ENCODE data around the gene FLYWCH2. TPM values are rescaled to one million over a fixed set of nuclear protein-coding genes. Genes with fewer than 3 reads are reported as not detected.
A peak's percentile ranks its signal among the peaks of the same experiment; 100 is the strongest.

FLYWCH2 gene
- total and polyA plus RNA-seq, 7 donors, result 27.5 to 64.2 (median 43.2) TPM

DNA sequence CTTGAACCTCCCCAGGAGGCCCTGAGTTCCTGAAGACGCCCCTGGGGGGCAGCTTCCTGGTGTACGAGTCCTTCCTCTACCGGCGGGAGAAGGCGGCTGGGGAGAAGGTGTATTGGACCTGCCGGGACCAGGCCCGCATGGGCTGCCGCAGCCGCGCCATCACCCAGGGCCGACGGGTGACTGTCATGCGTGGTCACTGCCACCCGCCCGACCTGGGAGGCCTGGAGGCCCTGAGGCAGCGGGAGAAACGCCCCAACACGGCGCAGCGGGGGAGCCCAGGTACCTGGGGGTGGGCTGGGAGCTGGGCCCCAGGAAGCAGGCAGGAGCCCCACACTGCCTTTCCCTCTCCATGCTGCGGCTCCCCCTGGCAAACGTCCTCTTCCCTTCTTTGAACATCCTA, 50.7 kb downstream of the FLYWCH2 start:
- TF ChIP-seq, protein P1, sequence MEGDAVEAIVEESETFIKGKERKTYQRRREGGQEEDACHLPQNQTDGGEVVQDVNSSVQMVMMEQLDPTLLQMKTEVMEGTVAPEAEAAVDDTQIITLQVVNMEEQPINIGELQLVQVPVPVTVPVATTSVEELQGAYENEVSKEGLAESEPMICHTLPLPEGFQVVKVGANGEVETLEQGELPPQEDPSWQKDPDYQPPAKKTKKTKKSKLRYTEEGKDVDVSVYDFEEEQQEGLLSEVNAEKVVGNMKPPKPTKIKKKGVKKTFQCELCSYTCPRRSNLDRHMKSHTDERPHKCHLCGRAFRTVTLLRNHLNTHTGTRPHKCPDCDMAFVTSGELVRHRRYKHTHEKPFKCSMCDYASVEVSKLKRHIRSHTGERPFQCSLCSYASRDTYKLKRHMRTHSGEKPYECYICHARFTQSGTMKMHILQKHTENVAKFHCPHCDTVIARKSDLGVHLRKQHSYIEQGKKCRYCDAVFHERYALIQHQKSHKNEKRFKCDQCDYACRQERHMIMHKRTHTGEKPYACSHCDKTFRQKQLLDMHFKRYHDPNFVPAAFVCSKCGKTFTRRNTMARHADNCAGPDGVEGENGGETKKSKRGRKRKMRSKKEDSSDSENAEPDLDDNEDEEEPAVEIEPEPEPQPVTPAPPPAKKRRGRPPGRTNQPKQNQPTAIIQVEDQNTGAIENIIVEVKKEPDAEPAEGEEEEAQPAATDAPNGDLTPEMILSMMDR (IDR thresholded peaks at IDR 0.05), result no peak
- TF ChIP-seq POLR2A (IDR thresholded peaks at IDR 0.05) (no peak), POLR2AphosphoS5 (IDR thresholded peaks at IDR 0.05) (no peak), EP300 (IDR thresholded peaks at IDR 0.05) (no peak)
- no peaks in the 10 kb centered on the region for H3K27me3 ChIP-seq
- H3K4me3 ChIP-seq, result no peak overlapping the region
- WGBS, 2 donors, result 90 to 92% methylated on average over 22 of the region's 22 CpGs
- DNase-seq, result no peak
- intact Hi-C loops (cut with DNase I), result no loop called here
- no peaks in the 10 kb centered on the region for H3K4me1 ChIP-seq
- no peaks in the 10 kb centered on the region for H3K9me3 ChIP-seq
- no peak overlapping the region for H3K27ac ChIP-seq
- peaks cover 29 to 84% (median 59%) of the 10 kb centered on the region in 4 donors for H3K36me3 ChIP-seq

DNA sequence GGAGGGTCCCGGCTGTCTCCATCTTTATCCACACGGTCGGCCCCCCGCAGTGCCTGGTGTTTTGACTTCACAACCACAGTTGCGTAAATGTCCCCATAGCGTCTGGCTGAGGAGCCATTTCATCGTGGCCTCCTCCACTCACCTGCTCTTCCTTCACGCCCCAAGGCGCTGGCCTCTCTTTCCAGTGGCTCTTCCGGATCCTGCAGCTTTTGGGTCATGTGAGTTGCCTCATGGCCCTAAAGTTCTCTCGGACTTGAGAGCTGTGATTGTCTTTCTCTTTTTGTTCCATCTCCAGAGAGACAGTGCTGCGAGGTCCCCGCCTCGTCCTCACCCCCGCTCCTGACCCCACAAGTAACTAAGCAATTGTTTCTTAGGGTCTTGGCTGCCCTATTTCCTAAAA, 51.4 kb downstream of the FLYWCH2 start:
- Histone ChIP-seq H3K36me3 (peaks cover 36 to 91% (median 65%) of the 10 kb centered on the region in 4 donors), H3K27ac (no peak overlapping the region), H3K27me3 (no peaks in the 10 kb centered on the region), H3K4me1 (no peaks in the 10 kb centered on the region), H3K9me3 (no peaks in the 10 kb centered on the region), H3K4me3 (no peak overlapping the region)
- intact Hi-C loops (cut with DNase I), result no loop called here
- 90 to 93% methylated on average over 15 of the region's 15 CpGs for WGBS, 2 donors
- TF ChIP-seq POLR2A (IDR thresholded peaks at IDR 0.05) (no peak), POLR2AphosphoS5 (IDR thresholded peaks at IDR 0.05) (no peak), EP300 (IDR thresholded peaks at IDR 0.05) (no peak)
- TF ChIP-seq, protein P1 (IDR thresholded peaks at IDR 0.05), result no peak
- no peak for DNase-seq

DNA sequence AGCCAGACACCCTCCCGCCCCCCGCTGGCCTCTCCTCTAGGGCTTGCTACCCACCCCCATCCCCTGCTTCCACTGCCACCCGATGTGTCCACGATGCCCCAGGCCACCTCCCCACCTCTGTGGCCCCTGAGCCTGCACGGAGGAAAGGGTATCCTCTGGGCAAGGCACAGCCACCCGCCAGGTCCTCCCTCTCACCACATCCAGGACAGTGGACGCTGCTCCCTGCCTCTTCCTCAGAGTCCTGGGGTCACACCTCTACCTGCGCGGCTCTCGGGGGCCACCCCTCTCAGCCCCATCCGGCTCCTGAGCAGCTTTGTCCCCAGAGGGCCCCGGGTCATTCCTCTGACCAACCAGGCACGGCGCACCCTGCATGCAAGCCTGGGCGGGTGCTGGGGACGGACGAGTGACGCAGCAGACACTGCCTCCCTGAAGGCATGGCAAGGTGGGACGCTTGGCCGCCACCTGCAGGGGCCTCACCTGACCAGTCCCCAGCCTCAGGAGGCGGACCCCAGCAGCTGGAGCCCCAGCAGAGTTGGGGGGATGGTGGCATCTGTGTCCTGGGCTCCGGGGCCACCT, 53.5 kb downstream of the FLYWCH2 start:
- TF ChIP-seq POLR2A (IDR thresholded peaks at IDR 0.05) (no peak), EP300 (IDR thresholded peaks at IDR 0.05) (no peak), POLR2AphosphoS5 (IDR thresholded peaks at IDR 0.05) (no peak)
- TF ChIP-seq, protein P1 (IDR thresholded peaks at IDR 0.05), result no peak
- H3K36me3 ChIP-seq, result peaks cover 30 to 91% (median 62%) of the 10 kb centered on the region in 4 donors
- intact Hi-C loops (cut with DNase I), result no loop called here
- H3K4me3 ChIP-seq, result no peak overlapping the region
- no peaks in the 10 kb centered on the region for H3K4me1 ChIP-seq
- DNase-seq, result peak; percentile 64
- no peaks in the 10 kb centered on the region for H3K9me3 ChIP-seq
- no peak overlapping the region for H3K27ac ChIP-seq
- WGBS, 2 donors, result 93 to 96% methylated on average over 22 of the region's 22 CpGs
- no peaks in the 10 kb centered on the region for H3K27me3 ChIP-seq

DNA sequence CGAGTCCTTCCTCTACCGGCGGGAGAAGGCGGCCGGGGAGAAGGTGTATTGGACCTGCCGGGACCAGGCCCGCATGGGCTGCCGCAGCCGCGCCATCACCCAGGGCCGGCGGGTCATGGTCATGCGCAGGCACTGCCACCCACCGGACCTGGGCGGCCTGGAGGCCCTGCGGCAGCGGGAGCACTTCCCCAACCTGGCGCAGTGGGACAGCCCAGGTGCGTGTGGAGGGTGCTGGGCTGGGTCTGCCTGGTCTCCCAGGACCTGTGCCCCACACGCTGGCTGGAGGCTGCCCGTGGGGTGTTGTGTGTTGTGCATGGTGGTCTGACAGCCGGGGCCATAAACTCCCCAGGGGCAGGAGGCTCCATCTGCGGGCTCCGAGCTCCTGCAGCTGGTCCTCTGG, 54.2 kb downstream of the FLYWCH2 start:
- H3K9me3 ChIP-seq, result no peaks in the 10 kb centered on the region
- H3K4me3 ChIP-seq, result no peak overlapping the region
- H3K27me3 ChIP-seq, result no peaks in the 10 kb centered on the region
- H3K27ac ChIP-seq, result no peak overlapping the region
- H3K36me3 ChIP-seq, result peaks cover 30 to 92% (median 62%) of the 10 kb centered on the region in 4 donors
- no peak for DNase-seq
- TF ChIP-seq POLR2AphosphoS5 (IDR thresholded peaks at IDR 0.05), result no peak
- no peak for TF ChIP-seq EP300 (IDR thresholded peaks at IDR 0.05)
- no peak for TF ChIP-seq POLR2A (IDR thresholded peaks at IDR 0.05)
- TF ChIP-seq, protein P1 (IDR thresholded peaks at IDR 0.05), result no peak
- no peaks in the 10 kb centered on the region for H3K4me1 ChIP-seq
- intact Hi-C loops (cut with DNase I), result no loop called here
- 95 to 97% methylated on average over 24 of the region's 24 CpGs for WGBS, 2 donors

DNA sequence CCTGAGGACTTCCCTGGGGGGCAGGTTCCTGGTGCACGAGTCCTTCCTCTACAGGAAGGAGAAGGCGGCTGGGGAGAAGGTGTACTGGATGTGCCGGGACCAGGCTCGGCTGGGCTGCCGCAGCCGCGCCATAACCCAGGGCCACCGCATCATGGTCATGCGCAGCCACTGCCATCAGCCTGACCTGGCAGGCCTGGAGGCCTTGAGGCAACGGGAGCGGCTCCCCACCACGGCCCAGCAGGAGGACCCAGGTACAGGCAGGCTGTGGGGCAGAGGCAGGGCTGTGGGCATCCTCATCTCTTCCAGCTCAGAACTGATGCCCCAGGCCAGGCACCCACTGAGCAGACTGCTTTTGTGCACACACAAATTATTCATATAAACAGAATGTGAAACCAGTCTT, 55.2 kb downstream of the FLYWCH2 start:
- peaks cover 28 to 95% (median 64%) of the 10 kb centered on the region in 4 donors for H3K36me3 ChIP-seq

More for the DNA sequence above, 55.2 kb downstream of the FLYWCH2 start:
- TF ChIP-seq POLR2AphosphoS5 (IDR thresholded peaks at IDR 0.05), result no peak
- TF ChIP-seq POLR2A (IDR thresholded peaks at IDR 0.05), result no peak
- H3K27me3 ChIP-seq, result no peaks in the 10 kb centered on the region
- intact Hi-C loops (cut with DNase I), result no loop called here
- no peak for DNase-seq
- H3K4me1 ChIP-seq, result no peaks in the 10 kb centered on the region
- no peaks in the 10 kb centered on the region for H3K9me3 ChIP-seq
- 94 to 96% methylated on average over 12 of the region's 12 CpGs for WGBS, 2 donors
- no peak overlapping the region for H3K27ac ChIP-seq
- no peak overlapping the region for H3K4me3 ChIP-seq
